22Rv1 (cell line): ENCODE results near the gene CNTRL.

Experiments used
- ZFX ChIP-seq: fragments of 450-650 bp; IDR thresholded peaks from 2 replicates; pipeline ENCODE4 v1.6.1; 2017; ENCODE audit warnings: antibody characterized with exemption, borderline replicate concordance
- TF ChIP-seq, protein P1 (sequence below): fragments of 450-650 bp; IDR thresholded peaks from 2 replicates; pipeline ENCODE4 v1.5.1; 2017; ENCODE audit warnings: mild to moderate bottlenecking

DNA sequence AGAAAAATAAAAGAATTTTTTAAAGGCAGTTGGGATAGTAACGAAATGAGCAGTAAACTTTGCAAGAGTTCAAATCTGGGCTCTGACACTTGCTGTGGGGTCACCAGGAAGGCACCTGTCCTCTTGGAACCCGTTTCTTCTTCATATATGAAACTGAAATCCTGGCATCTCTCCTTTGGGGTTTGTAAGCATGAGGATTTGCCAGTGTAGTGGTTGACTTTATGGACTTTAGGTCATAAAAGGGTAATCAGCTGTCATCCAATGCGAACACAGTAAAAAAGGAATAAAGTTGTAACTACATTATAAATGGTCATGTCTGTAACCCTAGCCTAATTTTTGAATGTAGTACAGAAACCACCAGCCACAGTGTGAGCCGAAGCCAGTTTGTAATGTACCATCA lies 125.6 kb downstream of the CNTRL start:
- TF ChIP-seq, protein P1, sequence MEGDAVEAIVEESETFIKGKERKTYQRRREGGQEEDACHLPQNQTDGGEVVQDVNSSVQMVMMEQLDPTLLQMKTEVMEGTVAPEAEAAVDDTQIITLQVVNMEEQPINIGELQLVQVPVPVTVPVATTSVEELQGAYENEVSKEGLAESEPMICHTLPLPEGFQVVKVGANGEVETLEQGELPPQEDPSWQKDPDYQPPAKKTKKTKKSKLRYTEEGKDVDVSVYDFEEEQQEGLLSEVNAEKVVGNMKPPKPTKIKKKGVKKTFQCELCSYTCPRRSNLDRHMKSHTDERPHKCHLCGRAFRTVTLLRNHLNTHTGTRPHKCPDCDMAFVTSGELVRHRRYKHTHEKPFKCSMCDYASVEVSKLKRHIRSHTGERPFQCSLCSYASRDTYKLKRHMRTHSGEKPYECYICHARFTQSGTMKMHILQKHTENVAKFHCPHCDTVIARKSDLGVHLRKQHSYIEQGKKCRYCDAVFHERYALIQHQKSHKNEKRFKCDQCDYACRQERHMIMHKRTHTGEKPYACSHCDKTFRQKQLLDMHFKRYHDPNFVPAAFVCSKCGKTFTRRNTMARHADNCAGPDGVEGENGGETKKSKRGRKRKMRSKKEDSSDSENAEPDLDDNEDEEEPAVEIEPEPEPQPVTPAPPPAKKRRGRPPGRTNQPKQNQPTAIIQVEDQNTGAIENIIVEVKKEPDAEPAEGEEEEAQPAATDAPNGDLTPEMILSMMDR = no peak
- no peak for TF ChIP-seq ZFX
